Tibial nerve (tissue), 4 donors: ENCODE data around the gene FBP1. TPM values are rescaled to one million over a fixed set of nuclear protein-coding genes. Genes with fewer than 3 reads are reported as not detected.

Source experiments
- DNase-seq, 2 donors: peaks; one replicate each; pipeline ENCODE4 v3.0.0-alpha.2; 2019; ENCODE audit warnings: low spot score in 2 of 2
- H3K27ac ChIP-seq, 4 donors: fragments of 200-600 bp; sonication (generic) in 3 of 4; one replicate each; pipeline ENCODE4 v1.5.1; 2017 to 2019; ENCODE audit warnings: mild to moderate bottlenecking in 1 of 4
- H3K27me3 ChIP-seq, 2 donors: fragments of 200-600 bp; sonication (generic) in 1 of 2; one replicate each; pipeline versions ENCODE4 v1.5.1 to v1.6.0; 2017 to 2019
- H3K36me3 ChIP-seq, 3 donors: fragments of 200-600 bp; sonication (generic); one replicate each; pipeline ENCODE4 v1.5.1; 2018 to 2019
- H3K4me1 ChIP-seq, 4 donors: fragments of 200-600 bp; sonication (generic) in 3 of 4; one replicate each; pipeline ENCODE4 v1.5.1; 2017 to 2019
- H3K4me3 ChIP-seq, 4 donors: fragments of 200-600 bp; sonication (generic) in 3 of 4; one replicate each; pipeline ENCODE4 v1.5.1; 2017 to 2019; ENCODE audit warnings: mild to moderate bottlenecking in 1 of 4, moderate library complexity in 1 of 4
- H3K9me3 ChIP-seq, 4 donors: fragments of 200-600 bp; sonication (generic) in 3 of 4; one replicate each; pipeline ENCODE4 v1.5.1; 2017 to 2019
- CTCF ChIP-seq, 5 experiments: fragments of 200-600 bp in 3 of 5; fragments of 450-650 bp in 2 of 5; sonication (generic) in 3 of 5; IDR thresholded peaks; one replicate each; pipeline ENCODE4 v1.5.1; 2016 to 2019; ENCODE audit warnings: antibody characterized with exemption in 5 of 5, mild to moderate bottlenecking in 3 of 5, moderate library complexity in 2 of 5
- EP300 ChIP-seq, 2 donors: sonication (generic); formaldehyde crosslinking; IDR thresholded peaks; one replicate each; pipeline ENCODE4 v1.6.1; 2017; ENCODE audit warnings: antibody characterized with exemption in 2 of 2, mild to moderate bottlenecking in 1 of 2
- POLR2A ChIP-seq, 2 donors: fragments of 450-650 bp; IDR thresholded peaks; one replicate each; pipeline ENCODE4 v1.6.1; 2017; ENCODE audit warnings: antibody characterized with exemption in 2 of 2, mild to moderate bottlenecking in 2 of 2, moderate library complexity in 2 of 2
- WGBS, 2 donors: methylation state at CpG; one replicate each; pipeline ENCODE4 v1.1.5; 2018; 5-methylcytosine and 5-hydroxymethylcytosine counted together
- total RNA-seq, 4 donors: library from RNA; depleted of rRNA; stranded (reverse); fragments of >200 nt; gene quantifications; one replicate each; pipeline ENCODE4 v1.1.0, GENCODE V29; 2016

FBP1 gene
- total RNA-seq, 4 donors from 2014 or later = 4.8 to 8.6 (median 5.8) TPM

- peaks cover 0 to 24% (median 6%) of the 10 kb centered on the region in 4 donors for H3K4me1 ChIP-seq
- no peaks in the 10 kb centered on the region for H3K27me3 ChIP-seq
- TF ChIP-seq POLR2A (IDR thresholded peaks at IDR 0.05) (no peak), CTCF (IDR thresholded peaks at IDR 0.05) (no peak), EP300 (IDR thresholded peaks at IDR 0.05) (no peak)
- no peaks in the 10 kb centered on the region for H3K36me3 ChIP-seq
- H3K27ac ChIP-seq = peak overlapping the region in 1 of 4 donors; percentile 64
- no peaks in the 10 kb centered on the region for H3K9me3 ChIP-seq
- 92 to 96% methylated on average over 1 of the region's 1 CpG for WGBS, 2 donors
- no peak for DNase-seq
- no peak overlapping the region for H3K4me3 ChIP-seq
Measured at GRCh38 chr9:94680020-94680419, 40.7 kb upstream of the FBP1 start.

GRCh38 chr9:94679587-94679986 lies 40.3 kb upstream of the FBP1 start:
- DNase-seq = no peak
- Histone ChIP-seq H3K4me1 (peaks cover 0 to 29% (median 6%) of the 10 kb centered on the region in 4 donors), H3K27ac (no peak overlapping the region), H3K27me3 (no peaks in the 10 kb centered on the region), H3K9me3 (no peaks in the 10 kb centered on the region), H3K4me3 (no peak overlapping the region), H3K36me3 (no peaks in the 10 kb centered on the region)
- 87 to 91% methylated on average over 8 of the region's 8 CpGs for WGBS, 2 donors
- no peak for TF ChIP-seq POLR2A (IDR thresholded peaks at IDR 0.05)
- TF ChIP-seq CTCF (IDR thresholded peaks at IDR 0.05) = no peak
- TF ChIP-seq EP300 (IDR thresholded peaks at IDR 0.05) = no peak

- Histone ChIP-seq H3K27ac (no peak overlapping the region), H3K9me3 (no peaks in the 10 kb centered on the region), H3K27me3 (no peaks in the 10 kb centered on the region), H3K4me1 (peaks cover 0 to 30% (median 6%) of the 10 kb centered on the region in 4 donors), H3K4me3 (no peak overlapping the region), H3K36me3 (no peaks in the 10 kb centered on the region)
- DNase-seq = no peak
- TF ChIP-seq POLR2A (IDR thresholded peaks at IDR 0.05) = no peak
- no peak for TF ChIP-seq EP300 (IDR thresholded peaks at IDR 0.05)
- no peak for TF ChIP-seq CTCF (IDR thresholded peaks at IDR 0.05)
- WGBS, 2 donors = 63 to 66% methylated on average over 4 of the region's 4 CpGs
Measured at GRCh38 chr9:94677929-94678328, 38.6 kb upstream of the FBP1 start.

GRCh38 chr9:94676446-94677131 lies 37.3 kb upstream of the FBP1 start:
- peaks cover 0 to 23% (median 6%) of the 10 kb centered on the region in 4 donors for H3K4me1 ChIP-seq
- H3K9me3 ChIP-seq = no peaks in the 10 kb centered on the region
- no peak for TF ChIP-seq CTCF (IDR thresholded peaks at IDR 0.05)
- TF ChIP-seq POLR2A (IDR thresholded peaks at IDR 0.05) = no peak
- TF ChIP-seq EP300 (IDR thresholded peaks at IDR 0.05) = no peak
- 91 to 93% methylated on average over 9 of the region's 9 CpGs for WGBS, 2 donors
- peak overlapping the region in 2 of 4 donors; percentile 54 to 72 for H3K27ac ChIP-seq
- H3K4me3 ChIP-seq = no peak overlapping the region
- no peak for DNase-seq
- H3K27me3 ChIP-seq = no peaks in the 10 kb centered on the region
- H3K36me3 ChIP-seq = no peaks in the 10 kb centered on the region

- Histone ChIP-seq H3K27me3 (no peaks in the 10 kb centered on the region), H3K4me3 (no peak overlapping the region), H3K36me3 (no peaks in the 10 kb centered on the region), H3K4me1 (peaks cover 0 to 21% (median 6%) of the 10 kb centered on the region in 4 donors), H3K27ac (peak overlapping the region in 3 of 4 donors; percentile 19 to 72 (median 54)), H3K9me3 (no peaks in the 10 kb centered on the region)
- 16 to 28% methylated on average over 7 of the region's 7 CpGs for WGBS, 2 donors
- TF ChIP-seq EP300 (IDR thresholded peaks at IDR 0.05) = peak; percentile 26 to 76
- no peak for TF ChIP-seq CTCF (IDR thresholded peaks at IDR 0.05)
- DNase-seq = peak in 1 of 2 donors; percentile 30
Measured at GRCh38 chr9:94675008-94675881, 35.9 kb upstream of the FBP1 start.
